ENCODE data around the gene FSTL3. TPM values are rescaled to one million over a fixed set of nuclear protein-coding genes. Genes with fewer than 3 reads are reported as not detected.

Gene FSTL3
- total RNA-seq, 1 experiment from 2014 or later, result 6.0 TPM

DNA sequence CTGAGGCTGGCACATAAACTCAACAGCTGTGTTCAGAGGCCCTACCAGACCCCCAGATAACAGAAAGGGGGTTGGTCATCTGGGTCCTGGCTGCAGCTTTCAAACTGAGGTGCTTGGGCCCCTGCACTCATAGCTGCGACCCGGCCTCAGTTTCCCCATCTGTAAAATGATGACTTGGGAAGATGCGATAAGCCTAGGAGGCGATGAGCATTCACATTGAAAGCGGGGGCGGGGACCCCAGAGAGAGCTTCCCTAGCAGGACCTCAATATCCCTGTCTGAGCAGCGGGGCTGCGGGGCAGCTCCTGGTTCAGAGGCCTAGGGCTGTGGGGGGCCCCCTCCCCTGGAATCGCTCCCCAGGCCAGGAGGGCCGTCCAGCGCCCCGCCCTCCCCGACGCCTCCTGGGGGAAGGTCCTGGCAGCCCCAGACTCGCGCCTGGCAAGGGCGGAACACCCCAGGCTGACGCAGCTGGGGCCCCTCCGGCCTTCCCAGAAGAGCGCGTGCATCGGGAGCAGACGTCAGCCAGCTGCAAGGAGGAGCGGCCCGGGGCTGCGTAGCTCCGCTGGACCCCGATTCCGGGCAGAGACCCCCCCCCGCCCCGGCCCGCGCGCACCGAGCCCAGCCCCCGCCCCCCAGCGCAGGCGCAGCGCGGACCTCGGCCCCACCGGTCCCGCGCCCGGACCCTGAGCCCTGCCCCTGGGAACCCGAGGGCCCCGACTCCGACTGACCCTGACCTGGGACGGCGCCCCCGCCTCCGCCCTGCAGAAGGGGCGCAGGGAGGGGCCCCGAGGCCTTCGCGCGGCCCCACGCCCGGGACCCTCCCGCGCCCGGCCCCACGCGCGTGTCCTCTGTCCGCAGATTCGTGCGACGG, 3.5 kb downstream of the FSTL3 start:
- ChIA-PET CTCF (no interaction called here), POLR2A (ENCODE audit: low non-redundant PET) (interaction anchor here (0.9 kb wide), 1 partner anchor 32 kb away, joined by 3 read pairs; no protein-coding TSS in a partner anchor)
- intact Hi-C loops (cut with micrococcal nuclease; ENCODE audit: unreplicated experiment), result no loop called here
- peak; percentile 62 for DNase-seq (ENCODE audit: low spot score)
- H3K4me3 ChIP-seq (ENCODE audit: low read depth, low read length, poor library complexity, severe bottlenecking), result peak overlapping the region; percentile 94
- peaks cover 27% of the 10 kb centered on the region for H3K4me1 ChIP-seq (ENCODE audit: insufficient read depth, low read length, poor library complexity, severe bottlenecking)
- peaks cover 7% of the 10 kb centered on the region for H3K27me3 ChIP-seq (replicated peaks; ENCODE audit: insufficient read depth, low read depth, low read length, poor library complexity)
- no peak for TF ChIP-seq EZH2 (IDR thresholded peaks at IDR 0.05; ENCODE audit: borderline replicate concordance, low read depth, low read length, poor library complexity, severe bottlenecking)
- no peak for TF ChIP-seq CTCF (conservative IDR thresholded peaks at IDR 0.05; ENCODE audit: low read depth, low read length)
- BruUV-seq (replicated peaks), result TSS peak; percentile 44
- H3K9me3 ChIP-seq (ENCODE audit: low read depth, low read length, poor library complexity, severe bottlenecking), result no peaks in the 10 kb centered on the region
- peak overlapping the region; percentile 97 for H3K27ac ChIP-seq (ENCODE audit: low read depth, low read length, poor library complexity, severe bottlenecking)
- H3K36me3 ChIP-seq (ENCODE audit: insufficient read depth, low read length, poor library complexity, severe bottlenecking), result no peaks in the 10 kb centered on the region

GRCh38 chr19:680287-681028, 4.3 kb downstream of the FSTL3 start:
- peaks cover 7% of the 10 kb centered on the region for H3K27me3 ChIP-seq (replicated peaks; ENCODE audit: insufficient read depth, low read depth, low read length, poor library complexity)
- CTCF ChIA-PET, result interaction anchor here (0.6 to 1.0 kb wide), 2 partner anchors 12 to 28 kb away, joined by 3 to 6 read pairs; partner anchors contain the start of gene PALM
- H3K4me3 ChIP-seq (ENCODE audit: low read depth, low read length, poor library complexity, severe bottlenecking), result peak overlapping the region; percentile 94
- DNase-seq (ENCODE audit: low spot score), result peak; percentile 98
- TF ChIP-seq EZH2 (IDR thresholded peaks at IDR 0.05; ENCODE audit: borderline replicate concordance, low read depth, low read length, poor library complexity, severe bottlenecking) (no peak), CTCF (conservative IDR thresholded peaks at IDR 0.05; ENCODE audit: low read depth, low read length) (peak; percentile 52)
- H3K9me3 ChIP-seq (ENCODE audit: low read depth, low read length, poor library complexity, severe bottlenecking), result no peaks in the 10 kb centered on the region
- no peaks in the 10 kb centered on the region for H3K36me3 ChIP-seq (ENCODE audit: insufficient read depth, low read length, poor library complexity, severe bottlenecking)
- H3K4me1 ChIP-seq (ENCODE audit: insufficient read depth, low read length, poor library complexity, severe bottlenecking), result peaks cover 24% of the 10 kb centered on the region
- POLR2A ChIA-PET (ENCODE audit: low non-redundant PET), result interaction anchor here (0.6 to 0.9 kb wide), 5 partner anchors 33 to 118 kb away, joined by 3 to 9 read pairs (median 3); no protein-coding TSS in a partner anchor
- BruUV-seq (replicated peaks), result no TSS peak
- H3K27ac ChIP-seq (ENCODE audit: low read depth, low read length, poor library complexity, severe bottlenecking), result peak overlapping the region; percentile 97
- intact Hi-C loops (cut with micrococcal nuclease; ENCODE audit: unreplicated experiment), result no loop called here

All from A673 (cell line).